ENCODE measurements around the gene SUPT5H.

DNA sequence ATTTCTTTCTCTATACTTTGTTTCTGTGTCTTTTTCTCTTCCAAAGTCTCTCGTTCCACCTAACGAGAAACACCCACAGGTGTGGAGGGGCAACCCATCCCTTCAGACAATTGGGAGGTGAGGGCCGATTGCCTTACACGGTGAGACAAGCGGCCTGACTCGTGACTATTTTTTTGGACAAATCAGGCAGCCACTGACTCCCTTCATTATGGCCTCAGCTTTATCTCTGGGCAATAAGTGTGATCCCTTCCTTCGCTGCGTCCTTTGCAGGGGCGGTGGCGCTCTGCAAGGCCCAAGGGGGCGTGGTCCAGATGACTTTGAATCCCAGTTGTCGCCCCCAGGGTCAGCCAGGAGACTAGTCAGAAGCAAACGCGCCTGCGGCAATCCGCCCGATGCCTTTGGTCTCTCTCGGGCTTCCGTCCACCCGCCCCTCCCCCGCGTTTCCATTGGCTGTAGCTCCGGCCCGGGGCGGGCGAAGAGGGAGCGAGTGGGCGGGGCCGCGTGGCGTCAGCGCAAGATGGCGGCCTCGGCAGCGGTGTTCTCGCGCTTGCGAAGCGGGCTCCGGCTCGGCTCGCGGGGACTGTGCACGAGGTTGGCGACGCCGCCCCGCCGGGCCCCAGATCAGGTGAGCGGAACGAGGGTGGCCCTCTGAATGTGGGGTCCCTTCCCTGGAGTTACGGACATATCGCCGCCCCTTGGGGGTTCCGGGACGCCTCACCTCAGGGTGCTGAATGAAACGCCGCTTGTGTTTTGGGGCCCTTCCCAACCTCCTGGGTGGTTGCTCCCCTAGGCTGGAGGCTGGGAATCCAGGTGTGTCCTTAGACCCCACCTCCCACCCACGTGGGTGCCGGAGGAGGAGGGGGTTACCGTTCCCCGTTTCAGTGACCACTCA lies 35.2 kb downstream of the SUPT5H start, which contains the start of gene TIMM50:
- TF ChIP-seq, protein P1, sequence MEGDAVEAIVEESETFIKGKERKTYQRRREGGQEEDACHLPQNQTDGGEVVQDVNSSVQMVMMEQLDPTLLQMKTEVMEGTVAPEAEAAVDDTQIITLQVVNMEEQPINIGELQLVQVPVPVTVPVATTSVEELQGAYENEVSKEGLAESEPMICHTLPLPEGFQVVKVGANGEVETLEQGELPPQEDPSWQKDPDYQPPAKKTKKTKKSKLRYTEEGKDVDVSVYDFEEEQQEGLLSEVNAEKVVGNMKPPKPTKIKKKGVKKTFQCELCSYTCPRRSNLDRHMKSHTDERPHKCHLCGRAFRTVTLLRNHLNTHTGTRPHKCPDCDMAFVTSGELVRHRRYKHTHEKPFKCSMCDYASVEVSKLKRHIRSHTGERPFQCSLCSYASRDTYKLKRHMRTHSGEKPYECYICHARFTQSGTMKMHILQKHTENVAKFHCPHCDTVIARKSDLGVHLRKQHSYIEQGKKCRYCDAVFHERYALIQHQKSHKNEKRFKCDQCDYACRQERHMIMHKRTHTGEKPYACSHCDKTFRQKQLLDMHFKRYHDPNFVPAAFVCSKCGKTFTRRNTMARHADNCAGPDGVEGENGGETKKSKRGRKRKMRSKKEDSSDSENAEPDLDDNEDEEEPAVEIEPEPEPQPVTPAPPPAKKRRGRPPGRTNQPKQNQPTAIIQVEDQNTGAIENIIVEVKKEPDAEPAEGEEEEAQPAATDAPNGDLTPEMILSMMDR (IDR thresholded peaks at IDR 0.05; ENCODE audit: insufficient read depth, low read length, poor library complexity, severe bottlenecking), result no peak
- TF ChIP-seq EZH2phosphoT487 (conservative IDR thresholded peaks at IDR 0.05; ENCODE audit: low read length), result no peak
